Right lobe of liver (tissue), 6 donors: Measurements from ENCODE around the gene B4GALT4. TPM values are rescaled to one million over a fixed set of nuclear protein-coding genes. Genes with fewer than 3 reads are reported as not detected.

Experiments
- ATAC-seq, 4 donors: fragments of 200-7000 bp; cut with Tn5 transposase; one replicate each; pipeline ENCODE4 v1.9.1; 2020; ENCODE audit warnings: mild to moderate bottlenecking in 4 of 4, moderate library complexity in 4 of 4
- DNase-seq, 3 donors: peaks; one replicate each; pipeline ENCODE4 v3.0.0-alpha.2; 2020
- H3K27ac ChIP-seq, 3 donors: fragments of 200-600 bp; one replicate each; pipeline ENCODE4 v1.8.0; 2022
- H3K27me3 ChIP-seq, 2 donors: fragments of 200-600 bp; one replicate each; pipeline ENCODE4 v1.8.0; 2022
- H3K36me3 ChIP-seq, 4 donors: fragments of 200-600 bp; sonication (generic) in 1 of 4; one replicate each; pipeline versions ENCODE4 v1.5.1 to v1.8.0; 2017 to 2022; ENCODE audit warnings: control low read depth in 1 of 4
- H3K4me1 ChIP-seq, 4 donors: fragments of 200-600 bp; sonication (generic) in 1 of 4; one replicate each; pipeline versions ENCODE4 v1.5.1 to v1.8.0; 2017 to 2022; ENCODE audit warnings: control low read depth in 1 of 4
- H3K4me3 ChIP-seq, 3 donors: fragments of 200-600 bp; one replicate each; pipeline ENCODE4 v1.8.0; 2022
- H3K9me3 ChIP-seq, 4 donors: fragments of 200-600 bp; sonication (generic) in 1 of 4; one replicate each; pipeline versions ENCODE4 v1.5.1 to v1.8.0; 2017 to 2022; ENCODE audit warnings: control low read depth in 1 of 4
- POLR2A ChIP-seq: fragments of 450-650 bp; IDR thresholded peaks from one replicate; pipeline ENCODE4 v1.6.1; 2017; ENCODE audit warnings: antibody characterized with exemption, mild to moderate bottlenecking
- whole genome bisulfite sequencing: methylation state at CpG from one replicate; pipeline ENCODE4 v1.1.6; 2018; ENCODE audit warnings: low coverage, low lambda C conversion rate; ENCODE audit not compliant: insufficient coverage; ENCODE audit errors: missing lambda C conversion rate; 5-methylcytosine and 5-hydroxymethylcytosine counted together
- intact Hi-C, 2 donors: fragments of 100-400 bp; cut with DNase I; formaldehyde crosslinking; loops; one replicate each; pipeline versions ENCODE4 v1.11.2 to v1.14.1; 2022
- total RNA-seq, 6 experiments: library from RNA; depleted of rRNA in 2 of 6; stranded (reverse); fragments of >200 nt in 2 of 6; fragmentation: NEBNext Ultra II Directional in 3 of 6; extraction: Animal tissue kit (Norgen Biotek cat#: 25700) in 3 of 6; gene quantifications; one replicate each; pipeline versions ENCODE4 v1.1.0 to v1.2.4, GENCODE V29; 2016 to 2023
- TF ChIP-seq, protein P1 (sequence below), 4 donors: fragments of 200-600 bp in 3 of 4; fragments of 450-650 bp in 1 of 4; IDR thresholded peaks; one replicate each; pipeline versions ENCODE4 v1.5.1 to v1.8.0; 2016 to 2022; ENCODE audit warnings: antibody characterized with exemption in 4 of 4, mild to moderate bottlenecking in 2 of 4
- donor health status: DM: no; HTN: yes; CAD: no.
- donor health status: DM: no; HTN: no; CAD: no.
- donor health status: DM: no; HTN: no; CAD: no.
- donor health status: DM: no; HTN: yes; CAD: no.
- donor health status: DM: no; HTN: yes; CAD: no.

B4GALT4 gene
- total RNA-seq, 6 experiments from 2014 or later, result 7.8 to 10.9 (median 8.9) TPM

DNA sequence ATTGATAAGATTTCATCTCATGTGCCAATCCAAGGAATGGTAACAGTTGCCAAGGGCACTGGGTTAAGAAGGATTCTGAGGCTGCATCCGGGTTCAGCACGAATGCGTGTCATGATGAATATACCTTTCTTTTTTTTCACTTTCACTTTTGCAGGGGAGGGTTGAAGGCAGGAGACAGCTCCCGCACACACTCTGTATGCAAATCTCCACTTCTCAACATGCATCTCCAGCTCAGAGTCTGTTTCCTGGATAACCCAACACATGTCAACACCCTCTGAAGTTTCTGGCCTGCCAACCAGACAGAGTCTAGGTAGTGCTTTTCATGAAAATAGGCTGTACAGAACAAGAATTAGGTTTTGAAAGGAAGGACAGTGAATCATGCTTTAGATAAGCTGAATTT, 21.6 kb downstream of the B4GALT4 start:
- no peak overlapping the region for H3K4me3 ChIP-seq
- H3K27me3 ChIP-seq, result no peaks in the 10 kb centered on the region
- no peak overlapping the region for H3K27ac ChIP-seq
- peaks cover 0 to 64% (median 27%) of the 10 kb centered on the region in 4 donors for H3K36me3 ChIP-seq
- intact Hi-C loops, result no loop called here
- DNase-seq (no peak), ATAC-seq (no peak)
- no peaks in the 10 kb centered on the region for H3K9me3 ChIP-seq
- WGBS, result 86% methylated on average over 1 of the region's 4 CpGs
- TF ChIP-seq POLR2A, result no peak
- TF ChIP-seq, protein P1, sequence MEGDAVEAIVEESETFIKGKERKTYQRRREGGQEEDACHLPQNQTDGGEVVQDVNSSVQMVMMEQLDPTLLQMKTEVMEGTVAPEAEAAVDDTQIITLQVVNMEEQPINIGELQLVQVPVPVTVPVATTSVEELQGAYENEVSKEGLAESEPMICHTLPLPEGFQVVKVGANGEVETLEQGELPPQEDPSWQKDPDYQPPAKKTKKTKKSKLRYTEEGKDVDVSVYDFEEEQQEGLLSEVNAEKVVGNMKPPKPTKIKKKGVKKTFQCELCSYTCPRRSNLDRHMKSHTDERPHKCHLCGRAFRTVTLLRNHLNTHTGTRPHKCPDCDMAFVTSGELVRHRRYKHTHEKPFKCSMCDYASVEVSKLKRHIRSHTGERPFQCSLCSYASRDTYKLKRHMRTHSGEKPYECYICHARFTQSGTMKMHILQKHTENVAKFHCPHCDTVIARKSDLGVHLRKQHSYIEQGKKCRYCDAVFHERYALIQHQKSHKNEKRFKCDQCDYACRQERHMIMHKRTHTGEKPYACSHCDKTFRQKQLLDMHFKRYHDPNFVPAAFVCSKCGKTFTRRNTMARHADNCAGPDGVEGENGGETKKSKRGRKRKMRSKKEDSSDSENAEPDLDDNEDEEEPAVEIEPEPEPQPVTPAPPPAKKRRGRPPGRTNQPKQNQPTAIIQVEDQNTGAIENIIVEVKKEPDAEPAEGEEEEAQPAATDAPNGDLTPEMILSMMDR (IDR thresholded peaks at IDR 0.05), result no peak
- peaks cover 0 to 9% (median 0%) of the 10 kb centered on the region in 4 donors for H3K4me1 ChIP-seq

DNA sequence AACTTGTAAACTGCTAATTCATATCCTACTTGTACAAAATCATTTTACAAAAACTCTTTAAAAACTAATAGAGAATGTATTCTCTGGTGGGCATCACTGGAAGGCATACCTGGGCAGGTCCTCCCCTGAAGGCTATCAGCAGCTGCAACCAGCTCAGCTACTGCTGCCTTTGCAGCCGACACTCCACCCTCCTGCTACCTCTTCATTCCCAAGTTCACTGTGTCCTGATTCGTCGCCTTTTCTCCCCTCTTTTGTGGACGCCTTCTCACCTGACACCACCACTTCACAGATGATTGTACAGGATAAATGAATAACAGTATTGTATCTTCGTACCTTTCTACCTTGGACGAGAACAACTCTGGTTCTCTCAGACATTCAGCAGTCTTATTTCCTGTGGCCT, 28.9 kb downstream of the B4GALT4 start:
- no peak overlapping the region for H3K4me3 ChIP-seq
- DNase-seq, result no peak
- H3K36me3 ChIP-seq, result peaks cover 3 to 52% (median 13%) of the 10 kb centered on the region in 4 donors
- WGBS, result 62% methylated on average over 6 of the region's 6 CpGs
- no peak overlapping the region for H3K27ac ChIP-seq
- intact Hi-C loops, result no loop called here
- no peaks in the 10 kb centered on the region for H3K27me3 ChIP-seq
- H3K4me1 ChIP-seq, result no peaks in the 10 kb centered on the region
- no peaks in the 10 kb centered on the region for H3K9me3 ChIP-seq
- TF ChIP-seq, protein P1 (IDR thresholded peaks at IDR 0.05), result no peak
- no peak for TF ChIP-seq POLR2A
- ATAC-seq, result no peak

DNA sequence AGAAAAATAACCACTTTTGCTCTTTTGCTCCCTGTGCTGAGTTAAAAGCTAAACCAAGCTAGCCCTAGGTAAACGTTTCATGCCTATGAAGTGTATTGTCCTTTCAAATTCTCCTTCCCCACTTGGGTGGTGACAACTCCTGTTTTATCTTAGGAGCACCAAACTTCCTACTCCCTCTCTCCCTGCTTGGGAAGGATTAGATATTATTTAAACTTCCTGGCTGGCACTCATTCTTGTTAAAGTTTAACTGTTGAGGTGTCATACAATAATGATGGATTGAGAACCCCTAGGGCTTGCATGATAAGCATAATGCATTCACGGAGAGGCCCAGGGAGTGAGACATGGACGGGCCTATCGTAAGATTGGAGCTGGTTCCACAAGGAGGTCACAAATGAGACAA, 29.5 kb downstream of the B4GALT4 start:
- Histone ChIP-seq H3K9me3 (no peaks in the 10 kb centered on the region), H3K27ac (no peak overlapping the region), H3K4me1 (no peaks in the 10 kb centered on the region), H3K36me3 (peaks cover 3 to 47% (median 12%) of the 10 kb centered on the region in 4 donors), H3K4me3 (no peak overlapping the region), H3K27me3 (no peaks in the 10 kb centered on the region)
- DNase-seq (no peak), ATAC-seq (peak in 1 of 4 donors; percentile 45)
- TF ChIP-seq POLR2A, result no peak
- TF ChIP-seq, protein P1 (IDR thresholded peaks at IDR 0.05), result no peak
- intact Hi-C loops, result no loop called here
- 46% methylated on average over 4 of the region's 4 CpGs for WGBS

DNA sequence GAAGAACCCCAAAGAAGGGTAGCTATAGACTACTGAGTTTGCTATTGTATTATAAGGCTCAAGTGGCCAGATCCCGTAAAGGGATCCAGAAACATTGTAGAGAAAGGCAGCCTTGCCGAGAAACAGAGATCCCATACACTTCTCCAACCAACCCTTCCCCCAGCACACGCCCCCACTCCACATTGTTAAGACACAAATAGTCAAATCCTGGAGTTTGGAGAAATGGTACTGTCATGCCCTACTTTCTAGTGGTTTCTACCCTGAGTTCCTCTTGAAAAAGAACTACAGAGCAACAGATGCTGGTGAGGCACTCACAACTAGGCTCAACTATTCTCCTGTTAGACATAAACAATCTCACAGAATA, 33.2 kb downstream of the B4GALT4 start:
- DNase-seq (no peak), ATAC-seq (no peak)
- intact Hi-C loops, result no loop called here
- no peak for TF ChIP-seq POLR2A
- TF ChIP-seq, protein P1 (IDR thresholded peaks at IDR 0.05), result no peak
- Histone ChIP-seq H3K36me3 (peaks cover under 1 to 10% (median 3%) of the 10 kb centered on the region in 4 donors), H3K27me3 (no peaks in the 10 kb centered on the region), H3K4me3 (no peak overlapping the region), H3K4me1 (no peaks in the 10 kb centered on the region), H3K9me3 (no peaks in the 10 kb centered on the region), H3K27ac (no peak overlapping the region)
- WGBS, result 86% methylated on average over 3 of the region's 3 CpGs
